ENCODE results near the gene DNAJC16. TPM values are rescaled to one million over a fixed set of nuclear protein-coding genes. Genes with fewer than 3 reads are reported as not detected.

The DNAJC16 gene
- total RNA-seq, 1 donor from 2014 or later = 33.6 TPM

DNA sequence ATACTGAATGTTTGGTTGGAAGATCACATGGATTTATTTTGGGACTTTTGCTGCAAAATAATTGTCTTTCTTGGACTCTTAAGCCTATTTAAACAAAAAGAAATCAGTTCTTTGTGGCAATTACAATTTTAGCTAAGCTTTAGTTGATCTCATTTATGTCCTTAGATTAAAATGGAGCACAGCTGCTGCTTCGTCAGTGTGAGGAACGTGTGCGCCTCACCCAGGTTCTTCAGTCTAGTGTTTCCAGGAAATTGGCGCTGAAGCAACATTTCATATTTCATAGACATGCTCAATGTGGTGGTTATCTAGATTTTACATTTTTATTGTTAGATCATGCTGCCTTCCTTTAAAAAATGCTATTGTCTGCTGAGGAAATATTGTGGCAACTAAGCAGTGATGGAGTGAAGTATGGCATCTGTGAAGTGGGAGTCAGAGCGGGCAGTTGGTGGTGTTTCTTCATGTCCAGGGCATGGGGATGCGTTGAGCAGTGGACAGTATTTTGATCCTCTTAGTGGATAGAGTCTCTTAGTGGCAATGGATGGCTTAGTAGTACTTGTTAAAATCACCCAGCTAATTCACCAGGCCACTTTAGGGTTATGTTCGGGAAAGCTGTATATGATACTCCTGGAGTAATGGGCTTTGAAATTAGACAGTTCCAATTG lies 96.2 kb downstream of the DNAJC16 start:
- Histone ChIP-seq H3K9me3 (ENCODE audit: low read depth) (no peaks in the 10 kb centered on the region), H3K36me3 (no peaks in the 10 kb centered on the region), H3F3A (ENCODE audit: low read depth) (peaks cover 8% of the 10 kb centered on the region), H3K79me2 (ENCODE audit: low read depth) (peaks cover 99% of the 10 kb centered on the region), H3K4me1 (peaks cover 12% of the 10 kb centered on the region), H2AFZ (replicated peaks) (no peak overlapping the region), H3K27me3 (no peaks in the 10 kb centered on the region), H3K4me2 (no peak overlapping the region), H3K27ac (no peak overlapping the region), H3K4me3 (no peak overlapping the region), H4K20me1 (ENCODE audit: low read depth) (peaks cover 67% of the 10 kb centered on the region), H3K9ac (no peak overlapping the region)
- H3K27ac Mint-ChIP-seq = no peak overlapping the region
- no peaks in the 10 kb centered on the region for H3K9me3 Mint-ChIP-seq
- H3K4me3 Mint-ChIP-seq = no peak overlapping the region
- DNase-seq (ENCODE audit: low spot score) = no peak
- TF ChIP-seq CTCF (IDR thresholded peaks at IDR 0.05) (no peak), EZH2phosphoT487 (IDR thresholded peaks at IDR 0.05) (no peak), EZH2 (IDR thresholded peaks at IDR 0.05) (no peak)
- H3K27me3 Mint-ChIP-seq (ENCODE audit: insufficient read depth, low read depth) = no peaks in the 10 kb centered on the region
- H3K36me3 Mint-ChIP-seq = peaks cover 2% of the 10 kb centered on the region
- H3K4me1 Mint-ChIP-seq = peaks cover 20% of the 10 kb centered on the region

- Mint-ChIP-seq H3K4me1 (peaks cover 18% of the 10 kb centered on the region), H3K9me3 (no peaks in the 10 kb centered on the region), H3K4me3 (no peak overlapping the region), H3K27me3 (ENCODE audit: insufficient read depth, low read depth) (no peaks in the 10 kb centered on the region), H3K36me3 (peaks cover 5% of the 10 kb centered on the region), H3K27ac (no peak overlapping the region)
- peaks cover 11% of the 10 kb centered on the region for H3K4me1 ChIP-seq
- no peak overlapping the region for H3K27ac ChIP-seq
- peaks cover 99% of the 10 kb centered on the region for H3K79me2 ChIP-seq (ENCODE audit: low read depth)
- no peak overlapping the region for H3K4me2 ChIP-seq
- H3K27me3 ChIP-seq = no peaks in the 10 kb centered on the region
- peaks cover 67% of the 10 kb centered on the region for H4K20me1 ChIP-seq (ENCODE audit: low read depth)
- DNase-seq (ENCODE audit: low spot score) = no peak
- no peak overlapping the region for H2AFZ ChIP-seq (replicated peaks)
- peaks cover 7% of the 10 kb centered on the region for H3F3A ChIP-seq (ENCODE audit: low read depth)
- H3K4me3 ChIP-seq = no peak overlapping the region
- H3K9ac ChIP-seq = no peak overlapping the region
- no peaks in the 10 kb centered on the region for H3K36me3 ChIP-seq
- TF ChIP-seq EZH2phosphoT487 (IDR thresholded peaks at IDR 0.05) (no peak), CTCF (IDR thresholded peaks at IDR 0.05) (no peak), EZH2 (IDR thresholded peaks at IDR 0.05) (no peak)
- no peaks in the 10 kb centered on the region for H3K9me3 ChIP-seq (ENCODE audit: low read depth)
Measured at GRCh38 chr1:15623435-15623834, 96.8 kb downstream of the DNAJC16 start.

DNA sequence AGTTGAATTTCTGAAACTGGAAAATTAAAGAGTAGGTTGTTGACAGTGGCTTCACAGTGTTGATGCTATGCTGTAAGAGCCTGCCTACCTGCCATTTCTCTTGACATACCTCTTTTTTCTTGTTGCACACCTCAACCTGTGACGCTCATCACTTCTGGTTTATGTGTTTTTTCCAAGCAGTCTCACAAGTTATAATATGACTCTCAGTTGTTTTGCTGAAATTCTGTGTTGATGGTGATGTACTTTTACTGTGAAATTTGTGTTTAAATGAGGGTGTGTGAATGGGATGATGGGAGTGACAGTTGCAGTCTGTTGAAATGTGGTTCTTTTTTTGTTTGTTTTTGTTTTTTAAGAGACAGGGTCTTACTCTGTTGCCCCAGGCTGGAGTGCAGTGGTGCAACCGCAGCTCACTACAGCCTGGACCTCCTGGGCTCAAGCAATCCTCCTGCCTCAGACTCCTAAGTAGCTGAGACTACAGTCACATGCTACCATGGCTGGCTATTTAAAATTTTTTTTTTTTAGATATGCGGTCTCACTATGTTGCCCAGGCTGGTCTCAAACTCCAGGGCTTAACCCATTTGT lies 97.6 kb downstream of the DNAJC16 start:
- peaks cover 13% of the 10 kb centered on the region for H3K4me1 Mint-ChIP-seq
- Histone ChIP-seq H2AFZ (replicated peaks) (no peak overlapping the region), H3K9me3 (ENCODE audit: low read depth) (no peaks in the 10 kb centered on the region), H3K36me3 (no peaks in the 10 kb centered on the region), H3K27me3 (no peaks in the 10 kb centered on the region), H3K4me2 (no peak overlapping the region), H3K9ac (no peak overlapping the region), H3K27ac (no peak overlapping the region), H3K4me3 (no peak overlapping the region), H3F3A (ENCODE audit: low read depth) (peaks cover 7% of the 10 kb centered on the region), H3K79me2 (ENCODE audit: low read depth) (peaks cover 99% of the 10 kb centered on the region), H3K4me1 (peaks cover 7% of the 10 kb centered on the region), H4K20me1 (ENCODE audit: low read depth) (peaks cover 67% of the 10 kb centered on the region)
- no peaks in the 10 kb centered on the region for H3K27me3 Mint-ChIP-seq (ENCODE audit: insufficient read depth, low read depth)
- no peak overlapping the region for H3K4me3 Mint-ChIP-seq
- DNase-seq (ENCODE audit: low spot score) = no peak
- H3K36me3 Mint-ChIP-seq = peaks cover 5% of the 10 kb centered on the region
- H3K9me3 Mint-ChIP-seq = no peaks in the 10 kb centered on the region
- TF ChIP-seq EZH2 (IDR thresholded peaks at IDR 0.05) (no peak), CTCF (IDR thresholded peaks at IDR 0.05) (no peak), EZH2phosphoT487 (IDR thresholded peaks at IDR 0.05) (no peak)
- no peak overlapping the region for H3K27ac Mint-ChIP-seq

Measured in neural progenitor cell (in vitro differentiated cells).